Neural cell (in vitro differentiated cells): ENCODE results near the gene RABGGTA. TPM values are rescaled to one million over a fixed set of nuclear protein-coding genes. Genes with fewer than 3 reads are reported as not detected.

ENCODE experiments used
- H2AFZ ChIP-seq: fragments of 200-600, 300-800 bp; sonication (generic), shearing (Covaris generic); 2 replicates; pipeline ENCODE4 v1.6.0; 2014; ENCODE audit warnings: low read depth, mild to moderate bottlenecking, antibody characterized with exemption, low read length, moderate library complexity
- H3F3A ChIP-seq: fragments of 200-600 bp; shearing (Covaris generic); 2 replicates; pipeline ENCODE4 v1.6.1; 2016; ENCODE audit warnings: mild to moderate bottlenecking, moderate library complexity, mixed read lengths, antibody characterized with exemption, low read length; ENCODE audit not compliant: insufficient read depth, poor library complexity, severe bottlenecking
- H3K27ac ChIP-seq: fragments of 200-600, 300-800 bp; sonication (generic), shearing (Covaris generic); 2 replicates; pipeline ENCODE4 v1.5.1; 2014; ENCODE audit warnings: mild to moderate bottlenecking, low read length, moderate library complexity
- H3K27me3 ChIP-seq: fragments of 300-800, 200-600 bp; sonication (generic), shearing (Covaris generic); 2 replicates; pipeline ENCODE4 v1.6.0; 2014; ENCODE audit warnings: mild to moderate bottlenecking, low read depth, low read length, moderate library complexity; ENCODE audit not compliant: insufficient read depth
- H3K36me3 ChIP-seq: fragments of 300-800, 200-600 bp; sonication (generic), shearing (Covaris generic); 2 replicates; pipeline ENCODE4 v1.5.1; 2014; ENCODE audit warnings: mild to moderate bottlenecking, antibody characterized with exemption, low read length, moderate library complexity; ENCODE audit not compliant: insufficient read depth
- H3K4me2 ChIP-seq: fragments of 300-800, 200-600 bp; sonication (generic), shearing (Covaris generic); 2 replicates; pipeline ENCODE4 v1.6.0; 2014; ENCODE audit warnings: mild to moderate bottlenecking, low read length
- H3K4me3 ChIP-seq: fragments of 300-800, 200-600 bp; sonication (generic), shearing (Covaris generic); 2 replicates; pipeline ENCODE4 v1.5.1; 2014; ENCODE audit warnings: mild to moderate bottlenecking, low read length, moderate library complexity
- H3K79me2 ChIP-seq: fragments of 200-600 bp; shearing (Covaris generic); replicated peaks from 2 replicates; pipeline ENCODE4 v1.6.0; 2014; ENCODE audit warnings: mild to moderate bottlenecking, low read length, moderate library complexity; ENCODE audit not compliant: insufficient read depth
- H3K9ac ChIP-seq: fragments of 300-800, 200-600 bp; sonication (generic), shearing (Covaris generic); 2 replicates; pipeline ENCODE4 v1.6.1; 2016; ENCODE audit warnings: mild to moderate bottlenecking, low read length, mixed read lengths
- H3K9me2 ChIP-seq: fragments of 200-600 bp; shearing (Covaris generic); 2 replicates; pipeline ENCODE4 v1.6.1; 2016; ENCODE audit warnings: mild to moderate bottlenecking, low read length, mixed read lengths; ENCODE audit not compliant: insufficient read depth
- H3K9me3 ChIP-seq: fragments of 200-600, 300-800 bp; sonication (generic), shearing (Covaris generic); 2 replicates; pipeline ENCODE4 v1.6.1; 2016; ENCODE audit warnings: mild to moderate bottlenecking, mixed run types, low read length, moderate library complexity, mixed read lengths
- H4K20me1 ChIP-seq: fragments of 200-600 bp; shearing (Covaris generic); 2 replicates; pipeline ENCODE4 v1.6.1; 2016; ENCODE audit warnings: mild to moderate bottlenecking, mixed run types; ENCODE audit not compliant: insufficient read depth
- CTCF ChIP-seq: fragments of 450-650 bp; IDR thresholded peaks from 2 replicates; pipeline ENCODE4 v1.5.1; 2014; ENCODE audit warnings: antibody characterized with exemption, mild to moderate bottlenecking, moderate library complexity; ENCODE audit not compliant: poor library complexity, severe bottlenecking
- EP300 ChIP-seq: fragments of 450-650 bp; conservative IDR thresholded peaks from 2 replicates; pipeline ENCODE4 v1.6.1; 2014; ENCODE audit warnings: antibody characterized with exemption, mild to moderate bottlenecking, moderate library complexity; ENCODE audit not compliant: poor library complexity, severe bottlenecking
- EZH2 ChIP-seq: fragments of 200-600, 300-800 bp; shearing (Covaris generic), sonication (generic); IDR thresholded peaks from 2 replicates; pipeline ENCODE4 v1.6.1; 2014; ENCODE audit warnings: antibody characterized with exemption, low read length, borderline replicate concordance, mild to moderate bottlenecking; ENCODE audit not compliant: insufficient read depth, poor library complexity, severe bottlenecking
- MXI1 ChIP-seq: fragments of 450-650 bp; conservative IDR thresholded peaks from 2 replicates; pipeline ENCODE4 v1.6.1; 2014; ENCODE audit warnings: antibody characterized with exemption, mild to moderate bottlenecking; ENCODE audit not compliant: poor library complexity, severe bottlenecking
- POLR2AphosphoS5 ChIP-seq: IDR thresholded peaks from 2 replicates; pipeline ENCODE4 v1.6.1; 2012
- RAD21 ChIP-seq: fragments of 450-650 bp; conservative IDR thresholded peaks from 2 replicates; pipeline ENCODE4 v1.6.1; 2014; ENCODE audit warnings: antibody characterized with exemption, mild to moderate bottlenecking, moderate library complexity
- SMC3 ChIP-seq: fragments of 450-650 bp; conservative IDR thresholded peaks from 2 replicates; pipeline ENCODE4 v1.6.1; 2014; ENCODE audit warnings: antibody characterized with exemption, mild to moderate bottlenecking, moderate library complexity; ENCODE audit not compliant: poor library complexity
- polyA plus RNA-seq: library from polyadenylated mRNA; depleted of rRNA; stranded (reverse); fragments of >200 nt; gene quantifications from 2 replicates; pipeline ENCODE4 v1.2.3, GENCODE V29; 2014

Gene RABGGTA
- polyA plus RNA-seq, 1 donor from 2014 or later, result 33.2 TPM

GRCh38 chr14:24298892-24299254, 27.5 kb upstream of the RABGGTA start:
- Histone ChIP-seq H3K27ac (no peak overlapping the region), H3K9ac (peak overlapping the region; percentile 70), H3K9me2 (no peaks in the 10 kb centered on the region), H3K4me3 (peak overlapping the region; percentile 97), H4K20me1 (no peaks in the 10 kb centered on the region), H3K79me2 (no peaks in the 10 kb centered on the region), H3K9me3 (no peaks in the 10 kb centered on the region), H3K36me3 (no peaks in the 10 kb centered on the region), H3K27me3 (no peaks in the 10 kb centered on the region), H2AFZ (peak overlapping the region; percentile 91), H3F3A (no peaks in the 10 kb centered on the region), H3K4me2 (peak overlapping the region; percentile 95)
- TF ChIP-seq SMC3 (no peak), EP300 (no peak), CTCF (no peak), EZH2 (no peak), RAD21 (no peak), POLR2AphosphoS5 (no peak)

GRCh38 chr14:24297190-24297964, 26.0 kb upstream of the RABGGTA start:
- Histone ChIP-seq H3K4me2 (no peak overlapping the region), H2AFZ (no peak overlapping the region), H3K9me2 (no peaks in the 10 kb centered on the region), H3K27me3 (no peaks in the 10 kb centered on the region), H3F3A (no peaks in the 10 kb centered on the region), H3K4me3 (no peak overlapping the region), H3K9ac (no peak overlapping the region), H3K27ac (no peak overlapping the region), H3K9me3 (no peaks in the 10 kb centered on the region), H3K36me3 (no peaks in the 10 kb centered on the region), H3K79me2 (no peaks in the 10 kb centered on the region), H4K20me1 (no peaks in the 10 kb centered on the region)
- TF ChIP-seq MXI1 (no peak), SMC3 (peak; percentile 60), RAD21 (peak; percentile 29), CTCF (peak; percentile 61)
